SK-N-SH (cell line): Measurements from ENCODE around the gene CDK13. TPM values are rescaled to one million over a fixed set of nuclear protein-coding genes. Genes with fewer than 3 reads are reported as not detected.

Experiments
- CTCF ChIA-PET: fragments of 300-600, 350-600 bp; formaldehyde crosslinking; extraction: SDS; loops from one replicate; lab custom pipeline; 2021; lab: Yijun Ruan, JAX
- POLR2A ChIA-PET: fragments of 350-600 bp; sonication (Branson Sonifier 250); formaldehyde crosslinking; extraction: SDS; loops from one replicate; lab custom pipeline; 2020; ENCODE audit warnings: antibody characterized with exemption, inconsistent platforms; lab: Yijun Ruan, JAX
- DNase-seq: peaks from one replicate; pipeline ENCODE4 v3.0.0; 2012
- H2AFZ ChIP-seq: fragments of 200-600 bp; sonication (generic); 2 replicates; pipeline ENCODE4 v1.8.1; 2016; ENCODE audit warnings: antibody characterized with exemption, mild to moderate bottlenecking, low read depth
- H3F3A ChIP-seq: fragments of 200-600 bp; sonication (generic); replicated peaks from 2 replicates; pipeline ENCODE3; 2016; ENCODE audit warnings: antibody characterized with exemption, mild to moderate bottlenecking; ENCODE audit not compliant: insufficient read depth
- H3K27ac ChIP-seq, 2 experiments: fragments of 200-500 bp in 1 of 2; fragments of 200-600 bp in 1 of 2; sonication (Bioruptor generic) in 1 of 2; sonication (generic), shearing (Covaris generic) in 1 of 2; 2 replicates each; pipeline versions ENCODE4 v1.5.1 to v1.6.1; 2014 to 2016; ENCODE audit warnings: low read depth in 2 of 2, inconsistent platforms in 1 of 2, low read length in 1 of 2, mild to moderate bottlenecking in 1 of 2, mixed read lengths in 1 of 2
- H3K27me3 ChIP-seq: fragments of 200-600 bp; sonication (generic), shearing (Covaris generic); 2 replicates; pipeline ENCODE4 v1.6.1; 2016; ENCODE audit warnings: mixed run types; ENCODE audit not compliant: insufficient read depth
- H3K36me3 ChIP-seq, 2 experiments: fragments of 200-500 bp in 1 of 2; fragments of 200-600 bp in 1 of 2; sonication (Bioruptor generic) in 1 of 2; sonication (generic) in 1 of 2; replicated peaks in 1 of 2; 2 replicates each; pipeline versions ENCODE3 to v1.5.1; 2014 to 2016; ENCODE audit warnings: low read length in 1 of 2, mild to moderate bottlenecking in 1 of 2; ENCODE audit not compliant: insufficient read depth in 2 of 2, control insufficient read depth in 1 of 2
- H3K4me1 ChIP-seq, 2 experiments: fragments of 200-500 bp in 1 of 2; fragments of 200-600 bp in 1 of 2; sonication (Bioruptor generic) in 1 of 2; sonication (generic), shearing (Covaris generic) in 1 of 2; 2 replicates each; pipeline versions ENCODE4 v1.5.1 to v1.6.1; 2014 to 2016; ENCODE audit warnings: low read depth in 1 of 2, low read length in 1 of 2, mixed run types in 1 of 2; ENCODE audit not compliant: insufficient read depth in 2 of 2, control insufficient read depth in 1 of 2
- H3K4me2 ChIP-seq: fragments of 200-600 bp; sonication (generic), shearing (Covaris generic); 2 replicates; pipeline ENCODE4 v1.6.1; 2017; ENCODE audit warnings: mixed run types
- H3K4me3 ChIP-seq, 2 experiments: fragments of 200-500 bp in 1 of 2; fragments of 200-600 bp in 1 of 2; sonication (Bioruptor generic) in 1 of 2; sonication (generic), shearing (Covaris generic) in 1 of 2; 2 replicates each; pipeline versions ENCODE4 v1.5.1 to v1.8.1; 2014 to 2016; ENCODE audit warnings: low read depth in 2 of 2, inconsistent platforms in 1 of 2, low read length in 1 of 2, mild to moderate bottlenecking in 1 of 2, mixed read lengths in 1 of 2, moderate library complexity in 1 of 2
- H3K79me2 ChIP-seq: fragments of 200-600 bp; sonication (generic); 2 replicates; pipeline ENCODE4 v1.8.1; 2017; ENCODE audit warnings: mild to moderate bottlenecking; ENCODE audit not compliant: insufficient read depth
- H3K9ac ChIP-seq: fragments of 200-600 bp; sonication (generic); 2 replicates; pipeline ENCODE4 v1.6.1; 2017; ENCODE audit warnings: mixed run types
- H3K9me2 ChIP-seq: fragments of 200-600 bp; sonication (generic); 2 replicates; pipeline ENCODE4 v1.6.1; 2017; ENCODE audit warnings: mixed run types
- H3K9me3 ChIP-seq: fragments of 200-600 bp; sonication (generic); 2 replicates; pipeline ENCODE4 v1.6.1; 2017; ENCODE audit warnings: mixed run types, mild to moderate bottlenecking, moderate library complexity
- H4K20me1 ChIP-seq: fragments of 200-600 bp; sonication (generic); 2 replicates; pipeline ENCODE4 v1.6.1; 2017; ENCODE audit warnings: mild to moderate bottlenecking, mixed run types; ENCODE audit not compliant: insufficient read depth
- EZH2phosphoT487 ChIP-seq: fragments of 200-600 bp; sonication (generic); IDR thresholded peaks from 2 replicates; pipeline ENCODE4 v1.6.1; 2017; ENCODE audit warnings: low read depth, mixed run types, mild to moderate bottlenecking, antibody characterized with exemption, moderate library complexity, borderline replicate concordance
- FOSL2 ChIP-seq: IDR thresholded peaks from 2 replicates; pipeline ENCODE4 v1.4.0; 2012; ENCODE audit warnings: low read depth, mild to moderate bottlenecking, moderate library complexity, borderline replicate concordance
- IRF3 ChIP-seq: fragments of 150-350 bp; IDR thresholded peaks from 2 replicates; pipeline ENCODE4 v1.6.1; 2016; ENCODE audit warnings: mild to moderate bottlenecking, low read depth, low read length
- NFIC ChIP-seq: IDR thresholded peaks from 2 replicates; pipeline ENCODE4 v1.4.0; 2012; ENCODE audit warnings: borderline replicate concordance
- POLR2AphosphoS5 ChIP-seq: IDR thresholded peaks from 2 replicates; pipeline ENCODE4 v1.6.1; 2012; ENCODE audit warnings: low read depth, low read length
- RCOR1 ChIP-seq: fragments of 150-350 bp; IDR thresholded peaks from 2 replicates; pipeline ENCODE4 v1.6.1; 2017; ENCODE audit warnings: antibody characterized with exemption, low read length
- RFX5 ChIP-seq: IDR thresholded peaks from 2 replicates; pipeline ENCODE4 v1.6.1; 2012; ENCODE audit warnings: mild to moderate bottlenecking, improper control_type of control experiment, low read length
- SIN3A ChIP-seq: IDR thresholded peaks from 2 replicates; pipeline ENCODE4 v1.6.1; 2012; ENCODE audit warnings: low read depth, mild to moderate bottlenecking, low read length, moderate library complexity, borderline replicate concordance
- SMC3 ChIP-seq: IDR thresholded peaks from 2 replicates; pipeline ENCODE4 v1.6.1; 2012; ENCODE audit warnings: low read depth, low read length, improper control_type of control experiment
- TAF1 ChIP-seq: IDR thresholded peaks from 2 replicates; pipeline ENCODE4 v1.6.1; 2012; ENCODE audit warnings: low read depth, mild to moderate bottlenecking, low read length, moderate library complexity, borderline replicate concordance
- TCF12 ChIP-seq: IDR thresholded peaks from 2 replicates; pipeline ENCODE4 v1.4.0; 2012
- WGBS: methylation state at CpG from one replicate; pipeline ENCODE4 v1.1.6; 2017; ENCODE audit warnings: low lambda C conversion rate; 5-methylcytosine and 5-hydroxymethylcytosine counted together
- polyA plus RNA-seq, 3 experiments: library from polyadenylated mRNA; depleted of rRNA; stranded (reverse); fragments of >200 nt; gene quantifications; 2 replicates each; pipeline ENCODE4 v1.2.3, GENCODE V29; 2012
- TF ChIP-seq, protein P1 (sequence below): IDR thresholded peaks from 2 replicates; pipeline ENCODE4 v1.4.0; 2012; ENCODE audit warnings: low read depth, borderline replicate concordance
- TF ChIP-seq, protein P2 (sequence below): fragments of 200-600 bp; sonication (generic); IDR thresholded peaks from 2 replicates; pipeline ENCODE4 v1.6.1; 2017; ENCODE audit warnings: antibody characterized with exemption, mild to moderate bottlenecking, moderate library complexity

The CDK13 gene
- polyA plus RNA-seq, 1 of the 3 experiments (the other 2 are of a cell fraction) = 23.1 TPM

DNA sequence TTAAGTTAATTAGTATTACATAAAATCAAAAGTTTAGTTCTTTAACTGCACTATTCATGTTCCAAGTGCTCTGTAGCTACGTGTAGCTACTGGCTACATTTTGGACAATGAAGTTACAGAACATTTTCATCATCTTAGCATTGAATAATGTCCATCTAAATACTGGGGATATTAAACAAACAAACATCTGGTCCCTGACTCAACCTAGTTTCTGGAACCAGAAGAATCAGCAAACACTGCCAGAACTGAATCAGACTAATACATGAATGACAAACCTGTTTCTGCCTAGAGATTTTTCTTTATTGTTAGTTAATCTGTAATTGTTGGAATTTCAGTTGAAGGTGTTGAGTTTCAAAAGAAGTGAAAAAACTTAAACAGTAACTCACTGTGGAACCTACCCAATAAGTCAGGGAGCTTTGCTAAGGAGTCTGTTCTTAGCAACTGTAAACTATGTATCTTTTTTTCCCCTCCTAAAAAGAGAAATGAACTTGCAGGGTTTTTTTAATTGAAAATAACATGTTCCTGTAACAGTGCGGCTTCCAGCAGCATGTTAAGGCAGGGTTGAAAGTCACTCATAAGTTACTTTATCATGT is 58.3 kb downstream of the CDK13 start:
- Histone ChIP-seq H3K27me3 (no peaks in the 10 kb centered on the region), H3K9me3 (no peaks in the 10 kb centered on the region), H3K4me2 (no peak overlapping the region), H4K20me1 (peaks cover 3% of the 10 kb centered on the region; the same call in 1 of the 2 replicates), H3K9ac (no peak overlapping the region), H3K4me1 (no peaks in the 10 kb centered on the region; a peak in 1 of 4 replicates), H3K4me3 (no peak overlapping the region), H3K36me3 (peaks cover 21 to 60% of the 10 kb centered on the region in 2 experiments), H3K27ac (peak overlapping the region in 1 of 2 experiments; percentile 3; a peak in 1 of 4 replicates), H3K9me2 (no peaks in the 10 kb centered on the region), H3K79me2 (peaks cover 45% of the 10 kb centered on the region), H2AFZ (no peak overlapping the region), H3F3A (peaks cover 12% of the 10 kb centered on the region)
- ChIA-PET POLR2A (no interaction called here), CTCF (interaction anchor here (0.6 to 1.2 kb wide), 4 partner anchors 19 to 112 kb away, joined by 3 read pairs; no protein-coding TSS in a partner anchor)
- TF ChIP-seq IRF3 (no peak), NFIC (0 out of 2 replicates have a peak, but pooled peaks have one; percentile 9), TCF12 (peak; percentile 35; the same call in 1 of the 2 replicates)
- WGBS = 82% methylated on average over 2 of the region's 2 CpGs
- no peak for DNase-seq

DNA sequence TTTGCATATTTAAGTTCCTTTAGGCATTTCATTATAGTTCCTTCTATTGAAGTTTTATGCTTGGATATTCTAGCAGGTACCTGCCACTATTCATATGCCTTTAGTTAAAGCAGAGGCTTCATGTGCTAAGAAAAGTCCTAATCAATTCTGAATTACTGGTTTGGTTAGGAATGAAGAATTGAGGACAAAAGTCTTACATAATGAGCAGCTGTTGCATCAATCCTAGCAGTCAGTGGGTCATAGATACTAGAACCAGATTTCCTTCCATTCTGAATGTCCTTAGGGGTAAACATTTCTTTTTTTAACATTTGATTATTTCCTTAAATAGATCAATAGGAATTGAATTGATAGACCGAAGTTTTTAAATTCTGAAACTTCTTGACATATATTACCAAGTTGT is 59.2 kb downstream of the CDK13 start:
- ChIA-PET POLR2A (no interaction called here), CTCF (interaction anchor here (1.2 kb wide), 1 partner anchor 429 kb away, joined by 3 read pairs; no protein-coding TSS in a partner anchor)
- H3K27ac ChIP-seq = no peak overlapping the region
- no peaks in the 10 kb centered on the region for H3K27me3 ChIP-seq
- H4K20me1 ChIP-seq = no peaks in the 10 kb centered on the region; the same call in 1 of the 2 replicates
- H3K4me3 ChIP-seq = no peak overlapping the region
- H3K9ac ChIP-seq = no peak overlapping the region
- no peak overlapping the region for H3K4me2 ChIP-seq
- H3K79me2 ChIP-seq = peaks cover 49% of the 10 kb centered on the region
- no peaks in the 10 kb centered on the region for H3K9me2 ChIP-seq
- 98% methylated on average over 1 of the region's 1 CpG for WGBS
- no peaks in the 10 kb centered on the region for H3K9me3 ChIP-seq
- H2AFZ ChIP-seq = no peak overlapping the region
- TF ChIP-seq, protein P1, sequence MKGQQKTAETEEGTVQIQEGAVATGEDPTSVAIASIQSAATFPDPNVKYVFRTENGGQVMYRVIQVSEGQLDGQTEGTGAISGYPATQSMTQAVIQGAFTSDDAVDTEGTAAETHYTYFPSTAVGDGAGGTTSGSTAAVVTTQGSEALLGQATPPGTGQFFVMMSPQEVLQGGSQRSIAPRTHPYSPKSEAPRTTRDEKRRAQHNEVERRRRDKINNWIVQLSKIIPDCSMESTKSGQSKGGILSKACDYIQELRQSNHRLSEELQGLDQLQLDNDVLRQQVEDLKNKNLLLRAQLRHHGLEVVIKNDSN = no peak
- TF ChIP-seq SIN3A (no peak), NFIC (no peak), SMC3 (no peak)
- peaks cover 12 to 56% of the 10 kb centered on the region in 2 experiments for H3K36me3 ChIP-seq
- H3K4me1 ChIP-seq = no peaks in the 10 kb centered on the region; a peak in 1 of 4 replicates
- H3F3A ChIP-seq = peaks cover 12% of the 10 kb centered on the region
- DNase-seq = no peak

GRCh38 chr7:40014376-40014775 is 64.3 kb downstream of the CDK13 start:
- 96% methylated on average over 4 of the region's 4 CpGs for WGBS
- CTCF ChIA-PET = interaction anchor here (1.3 to 2.5 kb wide), 3 partner anchors 9 to 118 kb away, joined by 4 to 10 read pairs (median 9); no protein-coding TSS in a partner anchor
- no peak for TF ChIP-seq RFX5
- TF ChIP-seq, protein P1 = no peak
- no peak for TF ChIP-seq RCOR1
- TF ChIP-seq, protein P2, sequence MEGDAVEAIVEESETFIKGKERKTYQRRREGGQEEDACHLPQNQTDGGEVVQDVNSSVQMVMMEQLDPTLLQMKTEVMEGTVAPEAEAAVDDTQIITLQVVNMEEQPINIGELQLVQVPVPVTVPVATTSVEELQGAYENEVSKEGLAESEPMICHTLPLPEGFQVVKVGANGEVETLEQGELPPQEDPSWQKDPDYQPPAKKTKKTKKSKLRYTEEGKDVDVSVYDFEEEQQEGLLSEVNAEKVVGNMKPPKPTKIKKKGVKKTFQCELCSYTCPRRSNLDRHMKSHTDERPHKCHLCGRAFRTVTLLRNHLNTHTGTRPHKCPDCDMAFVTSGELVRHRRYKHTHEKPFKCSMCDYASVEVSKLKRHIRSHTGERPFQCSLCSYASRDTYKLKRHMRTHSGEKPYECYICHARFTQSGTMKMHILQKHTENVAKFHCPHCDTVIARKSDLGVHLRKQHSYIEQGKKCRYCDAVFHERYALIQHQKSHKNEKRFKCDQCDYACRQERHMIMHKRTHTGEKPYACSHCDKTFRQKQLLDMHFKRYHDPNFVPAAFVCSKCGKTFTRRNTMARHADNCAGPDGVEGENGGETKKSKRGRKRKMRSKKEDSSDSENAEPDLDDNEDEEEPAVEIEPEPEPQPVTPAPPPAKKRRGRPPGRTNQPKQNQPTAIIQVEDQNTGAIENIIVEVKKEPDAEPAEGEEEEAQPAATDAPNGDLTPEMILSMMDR = no peak
- TF ChIP-seq POLR2AphosphoS5 = no peak
- TF ChIP-seq FOSL2 = no peak
- no peak for TF ChIP-seq TAF1
- no peak for TF ChIP-seq EZH2phosphoT487

More at GRCh38 chr7:40014376-40014775, 64.3 kb downstream of the CDK13 start:
- H3K9ac ChIP-seq = no peak overlapping the region
- peaks cover 14 to 58% of the 10 kb centered on the region in 2 experiments for H3K36me3 ChIP-seq
- no peak overlapping the region for H3K4me2 ChIP-seq
- H3K27me3 ChIP-seq = no peaks in the 10 kb centered on the region
- no peak for DNase-seq
- peaks cover 5 to 8% of the 10 kb centered on the region in 2 experiments; a peak in 2 of 4 replicates for H3K4me1 ChIP-seq
- H3K9me3 ChIP-seq = no peaks in the 10 kb centered on the region
- POLR2A ChIA-PET = no interaction called here
- H3F3A ChIP-seq = peaks cover 8% of the 10 kb centered on the region
- H3K9me2 ChIP-seq = no peaks in the 10 kb centered on the region
- no peak overlapping the region for H2AFZ ChIP-seq
- H3K27ac ChIP-seq = no peak overlapping the region
- H3K4me3 ChIP-seq = no peak overlapping the region
- peaks cover 7% of the 10 kb centered on the region for H4K20me1 ChIP-seq
- peaks cover 42% of the 10 kb centered on the region for H3K79me2 ChIP-seq
